Cardiac fibroblast (primary cell): Measurements from ENCODE around the gene INKA2.

ENCODE experiments used
- DNase-seq, 2 donors: peaks; one replicate each; pipeline versions ENCODE4 v3.0.0 to v3.0.0-alpha.2; 2010; ENCODE audit warnings: low read depth in 2 of 2
- H3K4me3 ChIP-seq, 2 donors: replicated peaks in 1 of 2; 1 replicate in 1 of 2; 2 replicates in 1 of 2; pipeline ENCODE4 v1.5.1; 2011; ENCODE audit warnings: low read depth in 2 of 2, low read length in 2 of 2, mild to moderate bottlenecking in 2 of 2, moderate library complexity in 1 of 2
- TF ChIP-seq, protein P1 (sequence below): IDR thresholded peaks from one replicate; pipeline ENCODE4 v1.5.1; 2011; ENCODE audit warnings: low read depth, mild to moderate bottlenecking, low read length, inconsistent platforms

The INKA2 gene

DNA sequence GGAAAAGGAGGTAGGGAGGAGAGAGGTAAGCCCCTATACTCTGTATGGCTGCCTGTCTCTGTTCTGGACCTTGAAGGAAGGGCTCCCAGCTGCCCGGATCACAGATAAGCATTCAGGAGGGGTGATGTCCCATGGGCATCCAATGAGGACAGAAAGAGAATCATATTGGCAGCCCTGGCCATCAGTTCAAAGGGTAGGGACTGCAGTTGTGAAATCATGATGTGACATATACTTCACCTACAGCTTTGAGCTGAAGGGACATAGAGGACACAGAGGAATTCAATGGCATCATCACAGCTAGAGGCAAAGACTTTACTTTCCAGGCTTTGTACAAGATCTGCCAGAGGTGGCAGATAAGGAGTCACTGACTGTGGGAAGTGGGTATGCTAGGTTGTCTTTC lies 38.1 kb upstream of the INKA2 start:
- DNase-seq = no peak
- TF ChIP-seq, protein P1, sequence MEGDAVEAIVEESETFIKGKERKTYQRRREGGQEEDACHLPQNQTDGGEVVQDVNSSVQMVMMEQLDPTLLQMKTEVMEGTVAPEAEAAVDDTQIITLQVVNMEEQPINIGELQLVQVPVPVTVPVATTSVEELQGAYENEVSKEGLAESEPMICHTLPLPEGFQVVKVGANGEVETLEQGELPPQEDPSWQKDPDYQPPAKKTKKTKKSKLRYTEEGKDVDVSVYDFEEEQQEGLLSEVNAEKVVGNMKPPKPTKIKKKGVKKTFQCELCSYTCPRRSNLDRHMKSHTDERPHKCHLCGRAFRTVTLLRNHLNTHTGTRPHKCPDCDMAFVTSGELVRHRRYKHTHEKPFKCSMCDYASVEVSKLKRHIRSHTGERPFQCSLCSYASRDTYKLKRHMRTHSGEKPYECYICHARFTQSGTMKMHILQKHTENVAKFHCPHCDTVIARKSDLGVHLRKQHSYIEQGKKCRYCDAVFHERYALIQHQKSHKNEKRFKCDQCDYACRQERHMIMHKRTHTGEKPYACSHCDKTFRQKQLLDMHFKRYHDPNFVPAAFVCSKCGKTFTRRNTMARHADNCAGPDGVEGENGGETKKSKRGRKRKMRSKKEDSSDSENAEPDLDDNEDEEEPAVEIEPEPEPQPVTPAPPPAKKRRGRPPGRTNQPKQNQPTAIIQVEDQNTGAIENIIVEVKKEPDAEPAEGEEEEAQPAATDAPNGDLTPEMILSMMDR = no peak
- no peak overlapping the region for H3K4me3 ChIP-seq

DNA sequence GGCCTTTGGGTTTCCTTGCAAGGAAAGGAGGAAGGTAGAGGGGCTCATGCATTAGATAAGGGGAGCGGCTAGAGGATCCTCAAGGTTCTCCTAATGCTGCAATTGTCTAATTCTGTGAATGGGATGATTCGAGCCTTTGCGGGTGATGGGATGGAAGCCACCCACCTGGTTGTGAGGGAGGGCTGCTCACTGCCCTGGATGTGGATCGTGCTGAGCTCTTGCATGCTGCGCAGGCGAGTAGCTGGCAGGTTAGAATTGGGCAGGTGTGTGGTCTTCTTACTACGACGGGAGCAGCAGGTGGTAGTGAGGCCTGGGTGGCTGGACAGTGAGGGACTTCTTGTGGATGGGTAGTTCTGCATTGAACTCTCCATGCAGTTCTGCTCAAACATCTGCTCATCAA lies 37.7 kb upstream of the INKA2 start:
- TF ChIP-seq, protein P1 = no peak
- DNase-seq = no peak
- no peak overlapping the region for H3K4me3 ChIP-seq

- peak in 1 of 2 donors; percentile 22 for DNase-seq
- TF ChIP-seq, protein P1 = no peak
- no peak overlapping the region for H3K4me3 ChIP-seq
Measured at GRCh38 chr1:111776391-111776790, 37.2 kb upstream of the INKA2 start.

GRCh38 chr1:111775966-111776365 lies 36.8 kb upstream of the INKA2 start:
- no peak overlapping the region for H3K4me3 ChIP-seq
- DNase-seq = no peak
- TF ChIP-seq, protein P1 = no peak

- H3K4me3 ChIP-seq = no peak overlapping the region
- TF ChIP-seq, protein P1 = no peak
- peak in 1 of 2 donors; percentile 21 for DNase-seq
Measured at GRCh38 chr1:111770916-111771315, 31.7 kb upstream of the INKA2 start.

- TF ChIP-seq, protein P1 = peak; percentile 70
- no peak overlapping the region for H3K4me3 ChIP-seq
- DNase-seq = peak; percentile 85 to 86
Measured at GRCh38 chr1:111769517-111770146, 30.4 kb upstream of the INKA2 start.

DNA sequence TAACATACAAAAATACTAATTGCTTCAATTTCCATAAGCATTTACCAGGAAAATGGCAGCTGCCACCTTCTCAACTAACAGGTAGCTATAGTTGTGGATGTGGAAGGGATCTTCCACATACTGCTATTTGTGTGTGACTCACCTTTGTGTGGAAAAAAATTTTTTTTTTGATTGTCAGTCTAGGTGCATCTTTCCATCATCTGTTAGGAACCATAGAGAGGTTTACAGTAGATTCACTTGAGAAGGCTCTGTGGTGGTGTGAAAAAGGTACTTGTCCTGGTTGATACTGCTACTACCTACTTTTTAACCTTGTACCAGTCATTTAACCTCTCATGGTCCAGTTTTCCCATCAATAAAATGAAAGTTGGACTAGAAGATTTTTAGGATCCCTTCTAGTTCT lies 29.4 kb upstream of the INKA2 start:
- H3K4me3 ChIP-seq = no peak overlapping the region
- TF ChIP-seq, protein P1 = no peak
- DNase-seq = no peak
